GM12891 (cell line): ENCODE results near the gene TRABD2B.

Experiments used
- POLR2A ChIP-seq: IDR thresholded peaks from 2 replicates; pipeline ENCODE4 v1.6.1; 2011; ENCODE audit warnings: low read depth, low read length, control low read depth
- POLR2AphosphoS5 ChIP-seq: IDR thresholded peaks from 2 replicates; pipeline ENCODE4 v1.6.1; 2011; ENCODE audit warnings: low read depth, low read length, control low read depth
- POU2F2 ChIP-seq: IDR thresholded peaks from 2 replicates; pipeline ENCODE4 v1.6.1; 2011; ENCODE audit warnings: low read depth, mild to moderate bottlenecking, control low read depth, low read length, moderate library complexity
- SPI1 ChIP-seq: IDR thresholded peaks from 2 replicates; pipeline ENCODE4 v1.6.1; 2011; ENCODE audit warnings: low read depth, low read length, control low read depth
- TAF1 ChIP-seq: IDR thresholded peaks from 2 replicates; pipeline ENCODE4 v1.6.1; 2011; ENCODE audit warnings: low read depth, low read length, control low read depth

DNA sequence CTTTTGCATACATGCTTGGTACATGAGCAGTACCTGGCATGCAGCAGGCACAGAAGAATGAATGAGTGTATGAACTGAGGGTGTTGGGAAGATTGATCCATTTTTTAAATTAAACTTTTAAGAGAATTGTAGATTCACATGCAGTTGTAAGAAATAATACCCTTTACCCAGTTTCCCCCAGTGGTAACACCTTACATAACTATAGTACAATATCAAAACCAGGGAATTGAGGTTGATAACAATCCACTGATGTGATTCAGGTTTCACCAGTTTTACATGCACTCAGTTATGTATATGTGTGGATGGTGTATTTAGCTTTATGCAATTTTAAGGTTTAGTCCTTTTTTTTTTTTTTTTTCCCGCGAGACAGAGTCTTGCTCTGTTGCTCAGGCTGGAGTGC lies 20.5 kb downstream of the TRABD2B start:
- TF ChIP-seq POLR2AphosphoS5: no peak
- no peak for TF ChIP-seq POLR2A
- TF ChIP-seq SPI1: no peak
- TF ChIP-seq POU2F2: no peak
- TF ChIP-seq TAF1: no peak
